Motor neuron (in vitro differentiated cells): ENCODE results near the gene NUPR2. TPM values are rescaled to one million over a fixed set of nuclear protein-coding genes. Genes with fewer than 3 reads are reported as not detected.
"Not testable (repeated sequence)": the region's sequence is repeated elsewhere in the genome, so short reads cannot be mapped to it uniquely, and the experiment has no call there.

ENCODE experiments used
- ATAC-seq, 8 experiments: fragments of 200-7000 bp; cut with Tn5 transposase; replicated peaks in 6 of 8; 2 replicates each; pipeline ENCODE4 v1.8.0; 2021; ENCODE audit warnings: mild to moderate bottlenecking in 8 of 8, moderate library complexity in 8 of 8
- H3K27ac ChIP-seq, 2 donors: fragments of 250-450 bp; sonication (Bioruptor Pico); 2 replicates each; pipeline ENCODE4 v1.9.0; 2021; ENCODE audit warnings: antibody characterized with exemption in 2 of 2, mild to moderate bottlenecking in 2 of 2, moderate library complexity in 1 of 2
- H3K4me1 ChIP-seq, 2 donors: fragments of 250-450 bp; sonication (Bioruptor Pico); replicated peaks in 1 of 2; 2 replicates each; pipeline ENCODE4 v1.6.1; 2021; ENCODE audit warnings: antibody characterized with exemption in 2 of 2, mild to moderate bottlenecking in 2 of 2, moderate library complexity in 1 of 2
- H3K4me3 ChIP-seq, 5 donors: fragments of 250-450 bp; sonication (Bioruptor Pico); 2 replicates each; pipeline ENCODE4 v1.9.0; 2021; ENCODE audit warnings: antibody characterized with exemption in 5 of 5, mild to moderate bottlenecking in 5 of 5, moderate library complexity in 4 of 5
- WGBS, 10 experiments: fragments of 450-650 bp; shearing (Covaris generic); methylation state at CpG; one replicate each; pipeline ENCODE4 v1.0.0; 2022; 5-methylcytosine and 5-hydroxymethylcytosine counted together
- in situ Hi-C, 9 experiments: fragments of 400-800 bp; cut with MboI; loops; one replicate each; pipeline ENCODE4 v1.15.0; 2021; ENCODE audit warnings: low sequenced_read_pairs in 9 of 9, low pct_unique_long_range_greater_than_20kb in 2 of 9; ENCODE audit not compliant: unreplicated experiment in 9 of 9
- total RNA-seq, 8 experiments: library from RNA; unstranded; fragments of 300-600 nt; gene quantifications; 2 replicates each; pipeline versions ENCODE4 v1.2.3 to v1.2.4, GENCODE V29; 2022

Gene NUPR2
- total RNA-seq, 8 experiments from 2014 or later: not detected

GRCh38 chr7:56104138-56104537, 12.1 kb downstream of the NUPR2 start:
- ATAC-seq, in situ Hi-C loops, H3K4me3 ChIP-seq, H3K4me1 ChIP-seq, H3K27ac ChIP-seq: not testable (repeated sequence)
- WGBS, 10 experiments: 0 to 100% (median 25%) methylated on average over 1 to 2 of the region's 9 CpGs; no CpG with 5 or more reads in 4 of the 10 experiments

- Histone ChIP-seq H3K4me1 (no peaks in the 10 kb centered on the region), H3K4me3 (no peak overlapping the region), H3K27ac (no peak overlapping the region)
- in situ Hi-C loops: loop anchor here in 1 of 9 experiments (25.0 kb wide), 1 partner anchor 462 kb away; no protein-coding TSS in a partner anchor
- 50 to 100% (median 90%) methylated on average over 1 to 3 of the region's 3 CpGs; no CpG with 5 or more reads in 1 of the 10 experiments for WGBS, 10 experiments
- no peak for ATAC-seq
These were observed 16.6 kb downstream of the NUPR2 start for GRCh38 chr7:56099653-56100052.

GRCh38 chr7:56098187-56099008, 17.8 kb downstream of the NUPR2 start:
- not testable (repeated sequence) for H3K27ac ChIP-seq, ATAC-seq, H3K4me3 ChIP-seq, H3K4me1 ChIP-seq
- in situ Hi-C loops: loop anchor here in 1 of 9 experiments (25.0 kb wide), 1 partner anchor 461 kb away; no protein-coding TSS in a partner anchor
- WGBS, 10 experiments: 71 to 100% (median 76%) methylated on average over 2 to 7 of the region's 8 CpGs; no CpG with 5 or more reads in 2 of the 10 experiments

GRCh38 chr7:56097700-56098099, 18.5 kb downstream of the NUPR2 start:
- WGBS, 10 experiments: 0 to 91% (median 73%) methylated on average over 1 to 5 of the region's 5 CpGs; no CpG with 5 or more reads in 2 of the 10 experiments
- peak in 3 of 8 experiments; percentile 3 to 69 (median 65) for ATAC-seq
- in situ Hi-C loops: loop anchor here in 1 of 9 experiments (25.0 kb wide), 1 partner anchor 460 kb away; no protein-coding TSS in a partner anchor

GRCh38 chr7:56092789-56093531, 23.3 kb downstream of the NUPR2 start, which contains the start of gene PHKG1:
Gene PHKG1 (minus strand): TSS chr7:56092952. CDS start chr7:56088941, 4,011 bp downstream.
- WGBS, 10 experiments: 10 to 90% (median 60%) methylated on average over 1 to 11 of the region's 19 CpGs; no CpG with 5 or more reads in 1 of the 10 experiments
- no peak within 1 kb of the TSS for H3K27ac ChIP-seq
- no peaks in the 10 kb centered on the region for H3K4me1 ChIP-seq
- peak in 4 of 8 experiments; percentile 43 to 88 (median 84) for ATAC-seq
- H3K4me3 ChIP-seq: no peak within 1 kb of the TSS
- in situ Hi-C loops: loop anchor here in 1 of 9 experiments (25.0 kb wide), 1 partner anchor 456 kb away; no protein-coding TSS in a partner anchor

More at GRCh38 chr7:56097700-56098099, 18.5 kb downstream of the NUPR2 start:
- H3K4me3 ChIP-seq: no peak overlapping the region
- H3K4me1 ChIP-seq: no peaks in the 10 kb centered on the region
- H3K27ac ChIP-seq: no peak overlapping the region

- in situ Hi-C loops: loop anchor here in 1 of 9 experiments (25.0 kb wide), 1 partner anchor 455 kb away; no protein-coding TSS in a partner anchor
- H3K4me3 ChIP-seq: not testable (repeated sequence)
These were observed 23.8 kb downstream of the NUPR2 start for GRCh38 chr7:56092388-56092787.

GRCh38 chr7:56091591-56091990, 24.6 kb downstream of the NUPR2 start:
- in situ Hi-C loops: loop anchor here in 1 of 9 experiments (25.0 kb wide), 1 partner anchor 454 kb away; no protein-coding TSS in a partner anchor
- H3K4me3 ChIP-seq: no peak overlapping the region
- peak in 4 of 8 experiments; percentile 6 to 79 (median 17) for ATAC-seq
- 47 to 100% (median 100%) methylated on average over 1 to 3 of the region's 3 CpGs; no CpG with 5 or more reads in 5 of the 10 experiments for WGBS, 10 experiments
- no peaks in the 10 kb centered on the region for H3K4me1 ChIP-seq
- H3K27ac ChIP-seq: no peak overlapping the region

More at GRCh38 chr7:56092388-56092787, 23.8 kb downstream of the NUPR2 start:
- H3K27ac ChIP-seq, H3K4me1 ChIP-seq, ATAC-seq: not testable (repeated sequence)
- 0 to 100% (median 92%) methylated on average over 1 to 5 of the region's 6 CpGs; no CpG with 5 or more reads in 4 of the 10 experiments for WGBS, 10 experiments

GRCh38 chr7:56087445-56087844, 28.8 kb downstream of the NUPR2 start:
- H3K27ac ChIP-seq: no peak overlapping the region
- in situ Hi-C loops: loop anchor here in 1 of 9 experiments (25.0 kb wide), 1 partner anchor 450 kb away; no protein-coding TSS in a partner anchor
- H3K4me3 ChIP-seq: no peak overlapping the region
- no peak for ATAC-seq
- H3K4me1 ChIP-seq: no peaks in the 10 kb centered on the region
- WGBS, 10 experiments: 90 to 100% (median 98%) methylated on average over 1 to 8 of the region's 16 CpGs; no CpG with 5 or more reads in 6 of the 10 experiments

- in situ Hi-C loops: loop anchor here in 1 of 9 experiments (25.0 kb wide), 1 partner anchor 449 kb away; no protein-coding TSS in a partner anchor
- no peak for ATAC-seq
- Histone ChIP-seq H3K4me3 (no peak overlapping the region), H3K4me1 (no peaks in the 10 kb centered on the region), H3K27ac (no peak overlapping the region)
- WGBS, 10 experiments: 74 to 96% (median 86%) methylated on average over 1 to 6 of the region's 7 CpGs; no CpG with 5 or more reads in 6 of the 10 experiments
These were observed 29.5 kb downstream of the NUPR2 start for GRCh38 chr7:56086761-56087160.

GRCh38 chr7:56083150-56083785, 32.9 kb downstream of the NUPR2 start:
- in situ Hi-C loops: loop anchor here in 1 of 9 experiments (25.0 kb wide), 1 partner anchor 446 kb away; no protein-coding TSS in a partner anchor
- no peak overlapping the region for H3K4me3 ChIP-seq
- 22 to 100% (median 94%) methylated on average over 1 to 6 of the region's 13 CpGs; no CpG with 5 or more reads in 4 of the 10 experiments for WGBS, 10 experiments
- ATAC-seq: peak in 3 of 8 experiments; percentile 39 to 45 (median 44)
- H3K4me1 ChIP-seq: no peaks in the 10 kb centered on the region
- H3K27ac ChIP-seq: no peak overlapping the region

- 60 to 100% (median 93%) methylated on average over 2 to 11 of the region's 29 CpGs; no CpG with 5 or more reads in 4 of the 10 experiments for WGBS, 10 experiments
- Histone ChIP-seq H3K4me1 (no peaks in the 10 kb centered on the region), H3K4me3 (no peak overlapping the region), H3K27ac (no peak overlapping the region)
- ATAC-seq: no peak
- in situ Hi-C loops: loop anchor here in 1 of 9 experiments (25.0 kb wide), 1 partner anchor 444 kb away; no protein-coding TSS in a partner anchor
These were observed 34.4 kb downstream of the NUPR2 start for GRCh38 chr7:56081626-56082340.
